IPS-20b (cell line): ENCODE results near the gene TEX30.

Experiments used
- H3K27ac ChIP-seq: one replicate; pipeline ENCODE4 v1.5.1; 2013; ENCODE audit warnings: low read length
- H3K27me3 ChIP-seq: 2 replicates; pipeline ENCODE4 v1.6.1; 2013; ENCODE audit warnings: mild to moderate bottlenecking, low read length, inconsistent platforms; ENCODE audit not compliant: insufficient read depth
- H3K36me3 ChIP-seq: 2 replicates; pipeline ENCODE4 v1.6.1; 2013; ENCODE audit warnings: low read depth, mild to moderate bottlenecking, inconsistent platforms, low read length, moderate library complexity; ENCODE audit not compliant: insufficient read depth
- H3K4me1 ChIP-seq: 2 replicates; pipeline ENCODE4 v1.6.1; 2013; ENCODE audit warnings: mild to moderate bottlenecking, control low read depth, inconsistent platforms, low read length, moderate library complexity; ENCODE audit not compliant: insufficient read depth
- H3K4me3 ChIP-seq: 2 replicates; pipeline ENCODE4 v1.5.1; 2013; ENCODE audit warnings: mild to moderate bottlenecking, low read length, inconsistent platforms
- H3K9ac ChIP-seq: 2 replicates; pipeline ENCODE4 v1.6.1; 2013; ENCODE audit warnings: low read depth, mild to moderate bottlenecking, inconsistent platforms, low read length, moderate library complexity
- H3K9me3 ChIP-seq: 2 replicates; pipeline ENCODE4 v1.6.1; 2013; ENCODE audit warnings: mild to moderate bottlenecking, low read depth, low read length, inconsistent platforms; ENCODE audit not compliant: insufficient read depth

Gene TEX30

DNA sequence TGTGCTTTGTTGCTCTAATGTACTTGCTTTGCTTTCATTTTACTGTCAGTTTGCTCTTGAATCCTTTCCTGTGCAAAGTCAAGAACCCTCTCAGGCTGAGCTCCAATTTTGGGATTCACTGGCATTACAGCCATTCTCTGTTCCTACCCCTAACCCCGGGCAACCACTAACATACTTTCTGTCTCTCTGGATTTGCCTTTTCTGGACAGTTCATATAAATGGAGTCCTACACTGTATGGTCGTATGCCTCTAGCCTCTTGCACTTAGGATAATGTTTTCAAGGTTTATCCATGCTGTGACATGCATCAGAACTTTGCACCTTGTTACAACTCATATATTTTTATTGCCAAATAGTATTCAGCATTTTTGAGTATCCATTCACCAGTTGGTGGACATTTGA is 2.7 kb upstream of the TEX30 start:
- no peaks in the 10 kb centered on the region for H3K36me3 ChIP-seq
- peaks cover 22% of the 10 kb centered on the region for H3K27me3 ChIP-seq
- no peak overlapping the region for H3K9ac ChIP-seq
- H3K27ac ChIP-seq: no peak overlapping the region
- no peaks in the 10 kb centered on the region for H3K9me3 ChIP-seq
- H3K4me1 ChIP-seq: peaks cover 4% of the 10 kb centered on the region; the same call in 1 of the 2 replicates
- H3K4me3 ChIP-seq: no peak overlapping the region

DNA sequence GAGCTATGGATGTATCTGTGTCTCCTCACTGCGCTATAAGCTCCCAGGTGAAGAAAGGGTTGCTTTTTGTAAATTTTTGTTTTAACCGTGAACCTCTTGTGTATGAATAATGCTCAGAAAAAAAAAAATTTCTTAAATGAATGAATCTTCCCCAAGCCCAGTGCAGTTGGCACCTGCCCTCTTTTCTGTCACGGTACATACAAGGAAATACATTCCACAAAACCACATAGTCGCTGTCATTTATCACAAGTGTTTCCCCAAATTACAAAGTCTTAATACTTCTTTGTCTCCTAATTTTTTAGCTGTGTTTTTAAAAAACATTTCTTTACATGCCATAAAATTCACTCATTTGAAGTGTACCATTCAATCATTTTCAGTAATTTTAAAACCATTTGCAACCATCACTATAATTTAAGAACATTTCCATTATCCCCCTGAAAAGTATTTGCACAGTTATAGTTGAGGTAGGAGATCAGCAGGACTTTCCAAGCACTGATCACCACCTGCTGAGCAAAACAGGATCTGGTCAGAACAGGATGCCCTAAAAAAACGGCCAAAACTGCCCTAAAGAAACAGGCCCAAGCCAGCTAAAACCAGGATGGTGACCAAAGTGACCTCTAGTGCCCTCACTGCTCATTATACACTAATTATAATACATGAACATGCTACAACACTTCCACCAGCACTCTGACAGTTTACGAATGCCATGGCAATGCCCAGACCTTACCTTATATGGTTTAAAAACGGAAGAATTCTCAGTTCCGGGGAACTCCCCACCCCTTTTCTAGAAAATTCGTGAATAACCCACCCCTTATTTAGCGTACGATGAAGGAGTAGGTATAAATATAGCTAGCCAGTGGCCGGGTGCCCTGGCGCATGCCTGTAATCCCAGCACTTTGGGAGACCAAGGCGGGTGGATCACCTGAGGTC is 1.3 kb upstream of the TEX30 start:
- Histone ChIP-seq H3K36me3 (no peaks in the 10 kb centered on the region), H3K4me3 (no peak overlapping the region), H3K4me1 (peaks cover 4% of the 10 kb centered on the region; the same call in 1 of the 2 replicates), H3K9me3 (no peaks in the 10 kb centered on the region), H3K27ac (no peak overlapping the region), H3K27me3 (peaks cover 22% of the 10 kb centered on the region), H3K9ac (no peak overlapping the region)

DNA sequence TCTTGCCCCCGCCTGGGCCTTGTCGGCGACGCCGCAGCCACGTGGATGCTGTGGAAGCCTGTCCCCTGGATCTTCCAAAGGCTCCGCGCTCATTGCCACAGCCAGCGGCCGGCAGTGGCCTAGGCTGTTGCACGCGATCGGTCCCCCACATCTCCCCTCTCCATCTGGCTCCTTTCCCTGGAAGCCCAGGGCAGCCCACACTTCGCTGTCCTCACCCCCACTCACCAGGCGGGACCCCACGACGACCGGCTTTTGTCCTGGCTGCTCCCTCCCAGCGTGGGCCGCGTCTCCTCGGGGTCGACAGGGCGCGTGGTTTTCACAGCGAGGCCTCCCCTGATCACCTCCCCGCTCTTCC is 605 bp upstream of the TEX30 start:
- H3K27ac ChIP-seq: no peak overlapping the region

DNA sequence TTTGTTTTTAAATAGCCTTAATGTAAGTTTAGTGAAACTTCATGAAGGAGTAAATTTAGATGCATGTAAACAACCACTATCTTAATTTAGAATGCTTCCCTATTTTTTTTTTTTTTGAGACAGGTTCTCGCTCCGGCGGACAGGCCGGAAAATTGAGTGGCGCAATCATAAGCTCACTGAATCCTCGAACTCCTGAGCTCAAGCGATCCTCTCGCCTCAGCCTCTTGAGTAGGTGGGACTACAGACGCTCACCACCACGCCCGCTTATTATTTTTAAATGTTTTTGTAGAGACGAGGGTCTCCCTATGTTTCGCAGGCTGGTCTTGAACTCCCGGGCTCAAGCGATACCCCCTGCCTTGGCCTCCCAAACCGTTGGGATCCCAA is 1.6 kb downstream of the TEX30 start:
- Histone ChIP-seq H3K27ac (no peak overlapping the region), H3K36me3 (0 out of 2 replicates have a peak, but pooled peaks cover 5% of the 10 kb centered on the region), H3K9me3 (no peaks in the 10 kb centered on the region), H3K27me3 (peaks cover 22% of the 10 kb centered on the region), H3K4me3 (no peak overlapping the region), H3K4me1 (peaks cover 4% of the 10 kb centered on the region; the same call in 1 of the 2 replicates), H3K9ac (no peak overlapping the region)

More for the DNA sequence above, 605 bp upstream of the TEX30 start:
- Histone ChIP-seq H3K9ac (peak overlapping the region; percentile 53; the same call in 1 of the 2 replicates), H3K4me1 (peaks cover 4% of the 10 kb centered on the region; the same call in 1 of the 2 replicates), H3K9me3 (no peaks in the 10 kb centered on the region), H3K36me3 (no peaks in the 10 kb centered on the region), H3K4me3 (peak overlapping the region; percentile 77; the same call in 1 of the 2 replicates), H3K27me3 (peaks cover 22% of the 10 kb centered on the region)

GRCh38 chr13:102771298-102772041 is 2.1 kb downstream of the TEX30 start:
- Histone ChIP-seq H3K36me3 (0 out of 2 replicates have a peak, but pooled peaks cover 7% of the 10 kb centered on the region), H3K4me1 (peaks cover 4% of the 10 kb centered on the region; the same call in 1 of the 2 replicates), H3K9me3 (no peaks in the 10 kb centered on the region), H3K9ac (no peak overlapping the region), H3K4me3 (no peak overlapping the region), H3K27me3 (peaks cover 22% of the 10 kb centered on the region), H3K27ac (no peak overlapping the region)

- H3K9me3 ChIP-seq: no peaks in the 10 kb centered on the region
- peaks cover 22% of the 10 kb centered on the region for H3K27me3 ChIP-seq
- H3K27ac ChIP-seq: no peak overlapping the region
- H3K4me1 ChIP-seq: peaks cover 4% of the 10 kb centered on the region; the same call in 1 of the 2 replicates
- 0 out of 2 replicates have a peak, but pooled peaks cover 7% of the 10 kb centered on the region for H3K36me3 ChIP-seq
- no peak overlapping the region for H3K4me3 ChIP-seq
- H3K9ac ChIP-seq: no peak overlapping the region
Observed at GRCh38 chr13:102770435-102770834, 3.2 kb downstream of the TEX30 start.

GRCh38 chr13:102769679-102770078 is 3.9 kb downstream of the TEX30 start:
- Histone ChIP-seq H3K27ac (no peak overlapping the region), H3K9me3 (no peaks in the 10 kb centered on the region), H3K9ac (no peak overlapping the region), H3K4me3 (no peak overlapping the region), H3K27me3 (peaks cover 21% of the 10 kb centered on the region), H3K4me1 (peaks cover 4% of the 10 kb centered on the region; the same call in 1 of the 2 replicates), H3K36me3 (peaks cover 10% of the 10 kb centered on the region; the same call in 1 of the 2 replicates)

DNA sequence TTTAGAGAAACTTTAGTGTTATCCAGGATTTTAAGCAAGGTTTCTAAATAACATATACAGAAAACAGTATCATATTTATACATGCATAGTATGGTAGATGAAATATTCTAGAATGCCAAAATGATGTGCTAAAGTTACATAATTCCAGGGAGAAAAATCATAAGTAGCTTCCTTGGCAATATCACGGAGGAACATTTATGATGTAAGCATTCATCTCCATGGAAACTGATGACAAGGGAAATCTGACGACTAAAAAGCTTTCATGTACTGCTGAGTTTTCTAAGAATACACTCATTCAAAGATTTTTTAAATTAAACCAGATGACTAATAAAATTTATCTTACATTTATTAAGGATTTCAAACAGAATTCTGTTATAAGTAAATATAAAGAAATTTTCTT is 4.7 kb downstream of the TEX30 start:
- H3K27me3 ChIP-seq: peaks cover 13% of the 10 kb centered on the region
- H3K27ac ChIP-seq: no peak overlapping the region
- peaks cover 10% of the 10 kb centered on the region; the same call in 1 of the 2 replicates for H3K36me3 ChIP-seq
- H3K9me3 ChIP-seq: no peaks in the 10 kb centered on the region
- peaks cover 4% of the 10 kb centered on the region; the same call in 1 of the 2 replicates for H3K4me1 ChIP-seq
- H3K9ac ChIP-seq: no peak overlapping the region
- no peak overlapping the region for H3K4me3 ChIP-seq

GRCh38 chr13:102763741-102764140 is 9.8 kb downstream of the TEX30 start:
- no peaks in the 10 kb centered on the region for H3K4me1 ChIP-seq
- no peak overlapping the region for H3K4me3 ChIP-seq
- H3K9me3 ChIP-seq: no peaks in the 10 kb centered on the region
- no peak overlapping the region for H3K27ac ChIP-seq
- H3K36me3 ChIP-seq: peaks cover 10% of the 10 kb centered on the region; the same call in 1 of the 2 replicates
- H3K9ac ChIP-seq: no peak overlapping the region
- no peaks in the 10 kb centered on the region for H3K27me3 ChIP-seq

- Histone ChIP-seq H3K27ac (no peak overlapping the region), H3K4me3 (no peak overlapping the region), H3K36me3 (peaks cover 4% of the 10 kb centered on the region; the same call in 1 of the 2 replicates)
Observed at GRCh38 chr13:102761071-102761470, 12.5 kb downstream of the TEX30 start.

GRCh38 chr13:102758842-102759241 is 14.7 kb downstream of the TEX30 start:
- Histone ChIP-seq H3K4me1 (no peaks in the 10 kb centered on the region), H3K27me3 (no peaks in the 10 kb centered on the region), H3K4me3 (no peak overlapping the region), H3K9me3 (no peaks in the 10 kb centered on the region), H3K36me3 (no peaks in the 10 kb centered on the region), H3K9ac (no peak overlapping the region), H3K27ac (no peak overlapping the region)

More at GRCh38 chr13:102761071-102761470, 12.5 kb downstream of the TEX30 start:
- H3K27me3 ChIP-seq: no peaks in the 10 kb centered on the region
- H3K9me3 ChIP-seq: no peaks in the 10 kb centered on the region
- H3K4me1 ChIP-seq: no peaks in the 10 kb centered on the region
- no peak overlapping the region for H3K9ac ChIP-seq
